Measurements from ENCODE around the gene NAT14.

GRCh38 chr19:55460670-55461258, 24.2 kb upstream of the NAT14 start:
- TF ChIP-seq POLR2A (IDR thresholded peaks at IDR 0.05; ENCODE audit: low read depth, low read length): no peak
- no peak for TF ChIP-seq POLR2AphosphoS5 (IDR thresholded peaks at IDR 0.05; ENCODE audit: low read depth, low read length)
- TF ChIP-seq TAF1 (IDR thresholded peaks at IDR 0.05; ENCODE audit: low read depth, low read length): no peak
- TF ChIP-seq POU2F2 (IDR thresholded peaks at IDR 0.05; ENCODE audit: low read depth, low read length): no peak; the same call in 1 of the 2 replicates
- TF ChIP-seq PAX5 (IDR thresholded peaks at IDR 0.05; ENCODE audit: insufficient read depth, low read length, severe bottlenecking): no peak
- TF ChIP-seq SPI1 (IDR thresholded peaks at IDR 0.05; ENCODE audit: low read depth, low read length): no peak

Data from GM12891 (cell line).